Measurements from ENCODE around the gene C13orf46.
A peak's percentile ranks its signal among the peaks of the same experiment; 100 is the strongest.
"Not testable (repeated sequence)": the region's sequence is repeated elsewhere in the genome, so short reads cannot be mapped to it uniquely, and the experiment has no call there.

C13orf46 gene

GRCh38 chr13:113920606-113921286 lies 53.1 kb downstream of the C13orf46 start:
- DNase-seq, result no peak

GRCh38 chr13:113919761-113920559 lies 53.9 kb downstream of the C13orf46 start:
- no peak for DNase-seq

GRCh38 chr13:113918981-113919701 lies 54.7 kb downstream of the C13orf46 start:
- DNase-seq, result no peak

GRCh38 chr13:113918580-113918979 lies 55.3 kb downstream of the C13orf46 start:
- no peak for DNase-seq

- DNase-seq, result no peak
Measured at GRCh38 chr13:113917594-113918371, 56.1 kb downstream of the C13orf46 start.

- no peak for DNase-seq
Measured at GRCh38 chr13:113917096-113917495, 56.8 kb downstream of the C13orf46 start.

GRCh38 chr13:113916330-113916815 lies 57.5 kb downstream of the C13orf46 start:
- no peak for DNase-seq

GRCh38 chr13:113915786-113916329 lies 58.0 kb downstream of the C13orf46 start:
- DNase-seq, result no peak

- no peak for DNase-seq
Measured at GRCh38 chr13:113915012-113915763, 58.7 kb downstream of the C13orf46 start.

GRCh38 chr13:113914333-113915011 lies 59.4 kb downstream of the C13orf46 start:
- no peak for DNase-seq

GRCh38 chr13:113913838-113914237 lies 60.0 kb downstream of the C13orf46 start:
- not testable (repeated sequence) for DNase-seq

- DNase-seq, result not testable (repeated sequence)
Measured at GRCh38 chr13:113913408-113913807, 60.5 kb downstream of the C13orf46 start.

GRCh38 chr13:113912596-113912995 lies 61.3 kb downstream of the C13orf46 start:
- DNase-seq, result no peak

GRCh38 chr13:113907635-113908617 lies 66.0 kb downstream of the C13orf46 start:
- DNase-seq, result no peak

- DNase-seq, result no peak
Measured at GRCh38 chr13:113906571-113906970, 67.3 kb downstream of the C13orf46 start.

GRCh38 chr13:113905942-113906341 lies 67.9 kb downstream of the C13orf46 start:
- no peak for DNase-seq

- DNase-seq, result no peak
Measured at GRCh38 chr13:113905018-113905417, 68.9 kb downstream of the C13orf46 start.

- peak; percentile 18 for DNase-seq
Measured at GRCh38 chr13:113904411-113904810, 69.5 kb downstream of the C13orf46 start.

- DNase-seq, result no peak
Measured at GRCh38 chr13:113903912-113904311, 70.0 kb downstream of the C13orf46 start.

Data from activated effector memory CD4-positive, alpha-beta T cell treated with Interleukin-2 at 50 U/mL for 16 hours (primary cell).